Trophoblast cell (in vitro differentiated cells and primary cell): ENCODE results near the gene CSMD2.

Source experiments
- DNase-seq, 2 donors: peaks; one replicate each; pipeline ENCODE4 v3.0.0-alpha.2; 2016
- H2AFZ ChIP-seq: 2 replicates; pipeline ENCODE4 v1.6.1; 2013; ENCODE audit warnings: low read length, moderate library complexity, mild to moderate bottlenecking; ENCODE audit not compliant: insufficient read depth, poor library complexity
- H2AK5ac ChIP-seq: 2 replicates; pipeline ENCODE4 v1.6.1; 2013; ENCODE audit warnings: mild to moderate bottlenecking, low read length
- H2BK120ac ChIP-seq: 2 replicates; pipeline ENCODE4 v1.6.1; 2013; ENCODE audit warnings: low read length, mild to moderate bottlenecking, moderate library complexity; ENCODE audit not compliant: insufficient read depth, poor library complexity
- H2BK12ac ChIP-seq: 2 replicates; pipeline ENCODE4 v1.6.1; 2013; ENCODE audit warnings: mild to moderate bottlenecking, low read length, moderate library complexity
- H2BK5ac ChIP-seq: 2 replicates; pipeline ENCODE4 v1.6.1; 2013; ENCODE audit warnings: low read length, low read depth, moderate library complexity, mild to moderate bottlenecking; ENCODE audit not compliant: poor library complexity
- H3K14ac ChIP-seq: 2 replicates; pipeline ENCODE4 v1.6.1; 2013; ENCODE audit warnings: mild to moderate bottlenecking, low read length
- H3K18ac ChIP-seq: 2 replicates; pipeline ENCODE4 v1.6.1; 2013; ENCODE audit warnings: mild to moderate bottlenecking, low read length
- H3K23ac ChIP-seq: 2 replicates; pipeline ENCODE4 v1.6.1; 2013; ENCODE audit warnings: low read length
- H3K27ac ChIP-seq: 2 replicates; pipeline ENCODE4 v1.5.1; 2013; ENCODE audit warnings: low read depth, mild to moderate bottlenecking, inconsistent platforms, low read length, moderate library complexity
- H3K27me3 ChIP-seq: 2 replicates; pipeline ENCODE4 v1.6.1; 2013; ENCODE audit warnings: inconsistent platforms, mild to moderate bottlenecking, low read length, moderate library complexity; ENCODE audit not compliant: insufficient read depth
- H3K36me3 ChIP-seq, 2 experiments: 1 replicate in 1 of 2; 2 replicates in 1 of 2; pipeline ENCODE4 v1.6.1; 2013; ENCODE audit warnings: low read length in 2 of 2, mild to moderate bottlenecking in 2 of 2, moderate library complexity in 1 of 2; ENCODE audit not compliant: insufficient read depth in 2 of 2, control insufficient read depth in 1 of 2
- H3K4ac ChIP-seq: 2 replicates; pipeline ENCODE4 v1.6.1; 2013; ENCODE audit warnings: low read depth, mild to moderate bottlenecking, low read length, moderate library complexity
- H3K4me1 ChIP-seq, 2 experiments: 1 replicate in 1 of 2; 2 replicates in 1 of 2; pipeline ENCODE4 v1.6.1; 2013; ENCODE audit warnings: low read length in 2 of 2, mild to moderate bottlenecking in 2 of 2, moderate library complexity in 1 of 2; ENCODE audit not compliant: insufficient read depth in 2 of 2, control insufficient read depth in 1 of 2
- H3K4me2 ChIP-seq: 2 replicates; pipeline ENCODE4 v1.6.1; 2013; ENCODE audit warnings: inconsistent platforms, mild to moderate bottlenecking, low read length, moderate library complexity
- H3K4me3 ChIP-seq: 2 replicates; pipeline ENCODE4 v1.5.1; 2013; ENCODE audit warnings: mild to moderate bottlenecking, low read depth, low read length, inconsistent platforms
- H3K79me1 ChIP-seq: one replicate; pipeline ENCODE4 v1.6.1; 2013; ENCODE audit warnings: low read length
- H3K79me2 ChIP-seq: 2 replicates; pipeline ENCODE4 v1.6.1; 2013; ENCODE audit warnings: low read length, mild to moderate bottlenecking; ENCODE audit not compliant: control insufficient read depth, insufficient read depth, poor library complexity
- H3K9ac ChIP-seq: 2 replicates; pipeline ENCODE4 v1.6.1; 2013; ENCODE audit warnings: mild to moderate bottlenecking, low read length
- H3K9me3 ChIP-seq: 2 replicates; pipeline ENCODE4 v1.6.1; 2013; ENCODE audit warnings: low read depth, mild to moderate bottlenecking, control low read depth, inconsistent platforms, low read length; ENCODE audit not compliant: insufficient read depth
- H4K12ac ChIP-seq: 2 replicates; pipeline ENCODE4 v1.6.1; 2013; ENCODE audit warnings: low read depth, mild to moderate bottlenecking, low read length, moderate library complexity
- H4K8ac ChIP-seq: 2 replicates; pipeline ENCODE4 v1.6.1; 2013; ENCODE audit warnings: low read depth, mild to moderate bottlenecking, low read length, moderate library complexity
- H4K91ac ChIP-seq: one replicate; pipeline ENCODE4 v1.6.1; 2013; ENCODE audit warnings: low read depth, mild to moderate bottlenecking, low read length, moderate library complexity
- WGBS: extraction: QIAGEN DNeasy Blood & Tissue Kit; methylation state at CpG from one replicate; pipeline ENCODE4 v1.1.7; 2013; ENCODE audit warnings: missing lambda C conversion rate; ENCODE audit not compliant: insufficient read length, insufficient coverage; ENCODE audit errors: extremely low coverage; 5-methylcytosine and 5-hydroxymethylcytosine counted together

The CSMD2 gene

GRCh38 chr1:33606272-33606671, 558.8 kb downstream of the CSMD2 start:
- Histone ChIP-seq H3K4me1 (no peaks in the 10 kb centered on the region), H3K36me3 (no peaks in the 10 kb centered on the region)
- WGBS = no CpG with 5 or more reads among the region's 9 CpGs

GRCh38 chr1:33602271-33602670, 562.8 kb downstream of the CSMD2 start:
- no peak overlapping the region for H4K8ac ChIP-seq
- H3K9ac ChIP-seq = no peak overlapping the region
- WGBS = no CpG with 5 or more reads among the region's 9 CpGs
- H2BK5ac ChIP-seq = no peak overlapping the region
- no peak overlapping the region for H2BK12ac ChIP-seq
- H3K4me3 ChIP-seq = no peak overlapping the region
- no peak overlapping the region for H3K4ac ChIP-seq
- H3K23ac ChIP-seq = no peak overlapping the region
- H2AFZ ChIP-seq = no peak overlapping the region
- no peaks in the 10 kb centered on the region for H3K4me1 ChIP-seq
- no peaks in the 10 kb centered on the region for H3K36me3 ChIP-seq
- no peak overlapping the region for H3K14ac ChIP-seq
- no peak overlapping the region for H2AK5ac ChIP-seq
- no peak for DNase-seq
- H3K9me3 ChIP-seq = no peaks in the 10 kb centered on the region
- no peaks in the 10 kb centered on the region for H3K79me1 ChIP-seq
- no peak overlapping the region for H3K4me2 ChIP-seq
- no peaks in the 10 kb centered on the region for H3K27me3 ChIP-seq
- no peak overlapping the region for H3K27ac ChIP-seq
- no peak overlapping the region for H4K12ac ChIP-seq
- no peak overlapping the region for H4K91ac ChIP-seq
- no peaks in the 10 kb centered on the region for H3K79me2 ChIP-seq
- no peak overlapping the region for H2BK120ac ChIP-seq
- no peak overlapping the region for H3K18ac ChIP-seq

More at GRCh38 chr1:33606272-33606671, 558.8 kb downstream of the CSMD2 start:
- H3K4ac ChIP-seq = no peak overlapping the region
- DNase-seq = no peak
- no peak overlapping the region for H4K91ac ChIP-seq
- no peaks in the 10 kb centered on the region for H3K79me2 ChIP-seq
- H3K14ac ChIP-seq = no peak overlapping the region
- peaks cover 2% of the 10 kb centered on the region for H3K9me3 ChIP-seq
- H3K4me2 ChIP-seq = no peak overlapping the region
- no peak overlapping the region for H2AK5ac ChIP-seq
- no peak overlapping the region for H4K12ac ChIP-seq
- H4K8ac ChIP-seq = no peak overlapping the region
- no peak overlapping the region for H2AFZ ChIP-seq
- no peak overlapping the region for H2BK120ac ChIP-seq
- no peak overlapping the region for H3K27ac ChIP-seq
- no peak overlapping the region for H2BK12ac ChIP-seq
- no peak overlapping the region for H2BK5ac ChIP-seq
- H3K4me3 ChIP-seq = no peak overlapping the region
- H3K18ac ChIP-seq = no peak overlapping the region
- H3K9ac ChIP-seq = no peak overlapping the region
- H3K23ac ChIP-seq = no peak overlapping the region
- H3K27me3 ChIP-seq = no peaks in the 10 kb centered on the region
- no peaks in the 10 kb centered on the region for H3K79me1 ChIP-seq

- WGBS = no CpG with 5 or more reads among the region's 2 CpGs
Measured at GRCh38 chr1:33601751-33602150, 563.3 kb downstream of the CSMD2 start.

GRCh38 chr1:33599516-33600115, 565.4 kb downstream of the CSMD2 start:
- Histone ChIP-seq H3K4me3 (no peak overlapping the region), H3K79me2 (no peaks in the 10 kb centered on the region), H3K27me3 (no peaks in the 10 kb centered on the region), H3K4me2 (no peak overlapping the region), H3K36me3 (no peaks in the 10 kb centered on the region), H2AFZ (no peak overlapping the region), H3K79me1 (no peaks in the 10 kb centered on the region), H3K27ac (no peak overlapping the region), H4K12ac (no peak overlapping the region), H3K18ac (no peak overlapping the region), H3K9me3 (no peaks in the 10 kb centered on the region), H3K4me1 (no peaks in the 10 kb centered on the region), H3K9ac (no peak overlapping the region), H4K91ac (no peak overlapping the region), H3K23ac (no peak overlapping the region), H2AK5ac (no peak overlapping the region), H3K14ac (no peak overlapping the region), H2BK120ac (no peak overlapping the region), H2BK12ac (no peak overlapping the region), H4K8ac (no peak overlapping the region), H2BK5ac (no peak overlapping the region), H3K4ac (no peak overlapping the region)
- no peak for DNase-seq
- no CpG with 5 or more reads among the region's 7 CpGs for WGBS

More at GRCh38 chr1:33601751-33602150, 563.3 kb downstream of the CSMD2 start:
- Histone ChIP-seq H3K4me1 (no peaks in the 10 kb centered on the region), H2AFZ (no peak overlapping the region), H3K18ac (no peak overlapping the region), H3K23ac (no peak overlapping the region), H2BK120ac (no peak overlapping the region), H2AK5ac (no peak overlapping the region), H4K8ac (no peak overlapping the region), H3K4me3 (no peak overlapping the region), H3K27ac (no peak overlapping the region), H3K9me3 (no peaks in the 10 kb centered on the region), H3K27me3 (no peaks in the 10 kb centered on the region), H2BK12ac (no peak overlapping the region), H3K36me3 (no peaks in the 10 kb centered on the region), H3K79me1 (no peaks in the 10 kb centered on the region), H3K79me2 (no peaks in the 10 kb centered on the region), H3K9ac (no peak overlapping the region), H4K91ac (no peak overlapping the region), H2BK5ac (no peak overlapping the region), H4K12ac (no peak overlapping the region), H3K14ac (no peak overlapping the region), H3K4ac (no peak overlapping the region), H3K4me2 (no peak overlapping the region)
- no peak for DNase-seq
